Cardiac septum (tissue), 1 donor: Measurements from ENCODE around the gene CD9. TPM values are rescaled to one million over a fixed set of nuclear protein-coding genes. Genes with fewer than 3 reads are reported as not detected.

Experiments
- DNase-seq: peaks from one replicate; pipeline ENCODE4 v3.0.0-alpha.2; 2020; ENCODE audit warnings: low spot score
- intact Hi-C: fragments of 100-400 bp; cut with DNase I; formaldehyde crosslinking; loops from one replicate; pipeline ENCODE4 v1.14.0; 2022
- total RNA-seq: library from RNA; stranded (reverse); fragmentation: NEBNext Ultra II Directional; extraction: Animal tissue kit (Norgen Biotek cat#: 25700); gene quantifications from one replicate; pipeline ENCODE4 v1.2.1, GENCODE V29; 2021
- donor health status: DM: no; HTN: no; CAD: no.

CD9 gene
- total RNA-seq, 1 donor from 2014 or later = 70.2 TPM

DNA sequence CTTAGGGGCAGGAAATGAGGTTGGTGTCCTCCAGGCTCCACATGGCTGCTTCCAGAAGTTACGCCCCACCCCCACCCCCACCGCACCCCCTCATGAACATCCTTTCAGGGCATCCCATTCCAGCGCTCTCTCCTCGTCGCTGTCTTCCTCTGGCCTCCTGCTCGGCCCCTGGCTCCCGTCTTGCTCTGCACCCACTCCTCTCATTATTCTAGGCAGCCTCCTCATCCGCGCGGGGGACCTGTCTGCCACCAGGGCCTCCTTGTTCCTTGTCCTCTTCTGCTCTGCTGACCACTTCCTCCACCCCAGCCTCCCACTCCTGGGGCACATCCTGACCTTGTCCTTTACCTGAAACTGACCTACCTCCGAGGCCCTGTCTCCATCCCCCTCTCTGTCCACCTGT, 80.5 kb downstream of the CD9 start:
- intact Hi-C loops = loop anchor here (5.0 kb wide), 1 partner anchor 293 kb away; no protein-coding TSS in a partner anchor
- no peak for DNase-seq

DNA sequence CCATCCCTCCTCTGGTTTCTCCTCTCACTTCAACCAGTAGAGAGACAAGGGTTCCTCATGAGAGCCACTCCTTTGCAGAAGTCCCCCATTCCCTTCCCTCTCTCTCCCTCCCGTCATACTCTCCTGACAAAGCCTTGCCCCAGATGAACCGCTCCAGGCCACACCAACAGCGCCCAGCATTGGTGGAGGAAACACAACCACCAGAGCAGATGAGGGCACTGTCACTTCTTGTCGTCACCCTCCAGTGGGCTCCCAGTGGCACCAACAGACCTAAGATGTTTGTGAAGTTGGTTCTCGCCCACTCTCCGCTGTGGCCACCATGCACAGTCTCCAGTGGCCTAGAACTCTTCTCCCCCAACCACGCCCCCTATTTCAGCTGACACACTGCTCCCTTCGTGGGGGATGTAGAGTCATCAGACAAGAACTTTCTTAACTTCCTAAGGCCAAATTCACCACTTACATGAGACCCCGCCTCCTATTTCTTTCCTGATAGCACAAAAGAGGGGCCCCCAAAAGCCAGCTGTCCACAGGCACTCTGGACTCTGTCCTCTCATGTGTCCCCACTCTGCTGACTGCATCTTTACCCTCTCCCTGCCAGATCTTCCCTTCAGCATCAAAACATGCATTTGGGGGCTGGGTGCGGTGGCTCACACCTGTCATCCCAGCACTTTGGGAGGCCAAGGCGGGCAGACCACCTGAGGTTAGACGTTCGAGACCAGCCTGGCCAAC, 81.0 kb downstream of the CD9 start:
- DNase-seq = no peak
- intact Hi-C loops = loop anchor here (5.0 kb wide), 1 partner anchor 294 kb away; no protein-coding TSS in a partner anchor

DNA sequence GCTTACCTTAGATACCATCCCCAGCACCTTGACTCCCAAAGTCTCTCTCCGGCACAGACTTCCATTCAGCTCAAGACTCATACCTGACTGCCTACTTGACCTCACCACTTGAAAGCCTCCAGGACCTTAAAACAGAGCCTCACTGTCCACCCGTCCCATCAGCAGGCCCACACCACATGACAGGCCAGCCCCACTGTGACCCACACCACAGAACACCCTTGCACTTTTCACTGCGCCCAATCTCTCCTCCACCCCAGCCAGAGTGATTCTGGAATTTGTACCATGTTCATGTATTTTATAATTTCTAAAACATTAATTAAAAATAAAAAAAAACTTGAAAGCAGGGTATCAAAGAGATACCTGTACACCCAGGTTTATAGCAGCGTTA, 82.2 kb downstream of the CD9 start:
- intact Hi-C loops = loop anchor here (5.0 kb wide), 1 partner anchor 295 kb away; no protein-coding TSS in a partner anchor
- DNase-seq = no peak

DNA sequence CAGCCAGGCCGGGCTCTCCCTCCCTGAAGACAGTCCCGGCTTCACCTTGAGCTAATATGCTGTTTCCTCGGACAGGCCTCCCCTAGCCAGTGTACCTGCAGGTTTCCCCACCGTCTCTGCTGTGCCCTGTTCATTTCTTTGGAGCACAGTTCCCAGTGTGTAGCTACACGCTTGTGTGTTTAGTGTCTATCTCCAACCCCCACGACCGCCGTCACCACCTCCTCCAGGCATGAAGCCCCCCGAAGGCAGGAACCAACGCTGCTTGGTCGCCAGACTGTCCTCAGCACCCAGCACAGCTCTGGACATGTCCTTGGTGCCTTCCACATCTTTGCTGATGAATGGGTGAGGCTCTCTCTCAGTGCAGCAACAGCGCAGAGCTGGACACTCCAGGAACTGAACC, 84.1 kb downstream of the CD9 start:
- intact Hi-C loops = loop anchor here (2.0 to 5.0 kb wide), 2 partner anchors 221 to 297 kb away; no protein-coding TSS in a partner anchor
- DNase-seq = no peak

DNA sequence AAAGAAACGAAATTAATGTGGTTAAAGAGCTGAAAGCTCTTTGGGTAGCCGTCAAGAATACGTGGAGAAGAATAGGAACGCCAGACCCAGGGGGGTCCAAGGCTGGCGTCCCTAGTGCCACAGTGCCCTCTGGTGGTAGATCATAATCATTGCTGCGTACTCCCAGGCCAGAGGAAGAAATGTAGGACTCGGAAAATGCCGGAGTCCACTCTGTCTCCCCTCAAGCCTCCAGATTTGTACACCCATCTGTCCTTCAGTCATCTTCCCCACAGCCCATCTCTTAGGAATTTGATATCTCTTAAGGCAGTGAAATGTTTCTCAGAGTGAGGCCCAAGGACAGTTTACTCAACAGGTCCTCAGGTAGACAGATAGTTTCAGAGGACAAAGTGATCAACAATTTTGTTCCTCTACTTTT, 84.9 kb downstream of the CD9 start:
- DNase-seq = peak; percentile 82
- intact Hi-C loops = loop anchor here (2.0 kb wide), 1 partner anchor 222 kb away; no protein-coding TSS in a partner anchor

DNA sequence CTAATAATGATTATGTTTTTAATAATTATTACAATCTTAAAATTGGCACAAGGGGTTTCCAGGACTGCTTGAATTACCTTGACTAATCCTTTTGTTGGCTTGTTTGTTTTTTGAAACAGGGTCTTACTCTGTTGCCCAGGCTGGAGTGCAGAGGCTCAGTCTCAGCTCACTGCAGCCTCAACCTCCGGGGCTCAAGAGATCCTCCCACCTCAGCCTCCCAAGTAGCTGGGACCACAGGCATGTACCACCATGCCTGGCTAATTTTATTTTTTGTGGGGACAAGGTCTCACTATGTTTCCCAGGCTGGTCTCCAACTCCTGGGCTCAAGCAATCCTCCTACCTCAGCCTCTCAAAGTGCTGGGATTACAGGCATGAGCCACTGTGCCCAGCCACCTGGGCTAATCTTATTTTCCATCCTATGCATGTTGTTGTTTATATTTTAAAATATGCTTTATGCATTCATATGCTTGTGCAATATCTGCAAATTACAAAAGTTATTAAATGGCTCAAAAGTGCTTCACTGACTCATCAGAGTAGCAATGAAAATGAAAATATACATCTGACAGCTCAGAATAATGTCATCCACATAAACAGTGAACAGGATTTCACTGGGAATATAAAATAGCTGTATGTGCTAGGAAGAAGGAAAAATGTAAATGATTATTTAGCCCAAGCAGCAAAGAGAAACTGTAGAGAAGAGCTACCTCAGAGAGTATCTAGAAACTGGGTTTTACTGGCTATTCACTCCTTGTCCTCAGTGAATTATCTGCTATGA, 85.5 kb downstream of the CD9 start:
- intact Hi-C loops = loop anchor here (2.0 kb wide), 1 partner anchor 223 kb away; no protein-coding TSS in a partner anchor
- DNase-seq = no peak

Other genes starting within 250 kb of the CD9 start
- 350 TPM for gene VWF, start 75.7 kb upstream of the CD9 start, total RNA-seq
- gene PLEKHG6, start 110.3 kb downstream of the CD9 start, total RNA-seq = 0.30 TPM
- gene TNFRSF1A, start 141.7 kb downstream of the CD9 start, total RNA-seq = 60.0 TPM
- 0.46 TPM for gene SCNN1A, start 175.2 kb downstream of the CD9 start, total RNA-seq
- gene LTBR, start 183.8 kb downstream of the CD9 start, total RNA-seq = 29.4 TPM
- not detected for gene CD27, start 244.6 kb downstream of the CD9 start, total RNA-seq